GM21717 (cell line): ENCODE results near the gene SMARCA1.
"Not testable (repeated sequence)": the region's sequence is repeated elsewhere in the genome, so short reads cannot be mapped to it uniquely, and the experiment has no call there.

Source experiments
- ATAC-seq: cut with Tn5 transposase; IDR thresholded peaks from one replicate; pipeline ENCODE4 v1.9.1; 2021; ENCODE audit warnings: mild to moderate bottlenecking, moderate library complexity; ENCODE audit not compliant: unreplicated experiment

The SMARCA1 gene, protein sequence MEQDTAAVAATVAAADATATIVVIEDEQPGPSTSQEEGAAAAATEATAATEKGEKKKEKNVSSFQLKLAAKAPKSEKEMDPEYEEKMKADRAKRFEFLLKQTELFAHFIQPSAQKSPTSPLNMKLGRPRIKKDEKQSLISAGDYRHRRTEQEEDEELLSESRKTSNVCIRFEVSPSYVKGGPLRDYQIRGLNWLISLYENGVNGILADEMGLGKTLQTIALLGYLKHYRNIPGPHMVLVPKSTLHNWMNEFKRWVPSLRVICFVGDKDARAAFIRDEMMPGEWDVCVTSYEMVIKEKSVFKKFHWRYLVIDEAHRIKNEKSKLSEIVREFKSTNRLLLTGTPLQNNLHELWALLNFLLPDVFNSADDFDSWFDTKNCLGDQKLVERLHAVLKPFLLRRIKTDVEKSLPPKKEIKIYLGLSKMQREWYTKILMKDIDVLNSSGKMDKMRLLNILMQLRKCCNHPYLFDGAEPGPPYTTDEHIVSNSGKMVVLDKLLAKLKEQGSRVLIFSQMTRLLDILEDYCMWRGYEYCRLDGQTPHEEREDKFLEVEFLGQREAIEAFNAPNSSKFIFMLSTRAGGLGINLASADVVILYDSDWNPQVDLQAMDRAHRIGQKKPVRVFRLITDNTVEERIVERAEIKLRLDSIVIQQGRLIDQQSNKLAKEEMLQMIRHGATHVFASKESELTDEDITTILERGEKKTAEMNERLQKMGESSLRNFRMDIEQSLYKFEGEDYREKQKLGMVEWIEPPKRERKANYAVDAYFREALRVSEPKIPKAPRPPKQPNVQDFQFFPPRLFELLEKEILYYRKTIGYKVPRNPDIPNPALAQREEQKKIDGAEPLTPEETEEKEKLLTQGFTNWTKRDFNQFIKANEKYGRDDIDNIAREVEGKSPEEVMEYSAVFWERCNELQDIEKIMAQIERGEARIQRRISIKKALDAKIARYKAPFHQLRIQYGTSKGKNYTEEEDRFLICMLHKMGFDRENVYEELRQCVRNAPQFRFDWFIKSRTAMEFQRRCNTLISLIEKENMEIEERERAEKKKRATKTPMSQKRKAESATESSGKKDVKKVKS

DNA sequence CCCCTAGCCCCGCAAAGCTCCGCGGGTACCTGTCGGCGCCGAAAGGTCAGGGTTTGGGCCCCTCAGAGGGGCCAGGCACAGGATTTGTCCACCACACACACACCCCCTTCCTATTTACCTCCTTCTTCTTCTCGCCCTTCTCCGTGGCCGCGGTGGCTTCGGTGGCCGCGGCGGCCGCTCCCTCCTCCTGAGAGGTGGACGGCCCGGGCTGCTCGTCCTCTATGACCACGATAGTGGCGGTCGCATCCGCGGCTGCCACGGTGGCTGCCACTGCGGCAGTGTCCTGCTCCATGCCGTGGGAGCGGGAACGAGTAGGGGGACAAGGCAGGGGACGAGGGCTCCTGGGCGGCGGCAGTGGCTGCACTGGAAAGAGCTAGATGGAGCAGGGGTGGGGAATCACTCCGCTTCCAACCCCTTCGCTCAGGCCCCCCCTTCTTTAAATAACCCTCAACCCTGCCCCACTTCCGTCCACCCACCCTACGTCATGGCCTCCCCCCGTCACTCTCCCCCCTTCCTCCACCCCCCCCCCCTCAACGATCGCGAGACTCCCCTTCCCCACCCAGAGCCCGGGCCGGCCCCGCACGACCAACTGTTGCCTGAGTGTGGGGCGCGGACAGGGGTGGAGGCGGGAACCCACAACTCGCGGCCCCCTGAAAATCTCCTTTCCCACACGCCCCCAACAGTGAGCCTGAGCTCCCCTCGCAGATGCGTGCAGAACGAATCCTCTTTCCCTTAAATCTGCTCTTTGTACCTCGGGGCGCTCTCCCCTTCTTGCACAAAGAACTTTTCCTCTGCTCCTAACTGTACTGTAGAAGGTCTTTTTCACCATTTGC, at the start of gene SMARCA1:
SMARCA1 (minus strand) TSS at position 412 of the 833 bp plus-strand sequence; CDS start at position 292, 120 bp downstream.
- ATAC-seq, result no peak

- no peak for ATAC-seq
Measured at GRCh38 chrX:129572422-129572821, 49.1 kb upstream of the SMARCA1 start.

GRCh38 chrX:129568349-129568748, 45.1 kb upstream of the SMARCA1 start:
- ATAC-seq, result no peak

DNA sequence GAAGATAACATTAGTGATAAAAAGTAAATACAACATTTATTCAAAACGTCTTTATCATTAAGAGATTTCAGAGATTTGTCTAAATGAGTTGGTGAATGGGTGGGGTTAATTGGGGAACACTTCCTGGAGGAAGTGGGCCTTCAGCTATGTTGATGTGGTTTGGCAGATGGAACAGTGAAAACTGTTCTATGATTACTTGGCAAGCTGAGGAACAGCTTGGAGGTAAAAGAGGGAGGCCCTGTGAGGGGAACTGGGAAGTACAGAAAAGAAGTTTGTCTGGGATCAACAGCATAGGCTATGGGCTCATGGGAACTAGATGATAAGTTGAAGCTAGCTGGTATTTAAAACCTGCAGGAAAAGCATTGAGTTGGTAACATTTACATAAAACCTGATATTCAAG, 42.8 kb upstream of the SMARCA1 start:
- no peak for ATAC-seq

DNA sequence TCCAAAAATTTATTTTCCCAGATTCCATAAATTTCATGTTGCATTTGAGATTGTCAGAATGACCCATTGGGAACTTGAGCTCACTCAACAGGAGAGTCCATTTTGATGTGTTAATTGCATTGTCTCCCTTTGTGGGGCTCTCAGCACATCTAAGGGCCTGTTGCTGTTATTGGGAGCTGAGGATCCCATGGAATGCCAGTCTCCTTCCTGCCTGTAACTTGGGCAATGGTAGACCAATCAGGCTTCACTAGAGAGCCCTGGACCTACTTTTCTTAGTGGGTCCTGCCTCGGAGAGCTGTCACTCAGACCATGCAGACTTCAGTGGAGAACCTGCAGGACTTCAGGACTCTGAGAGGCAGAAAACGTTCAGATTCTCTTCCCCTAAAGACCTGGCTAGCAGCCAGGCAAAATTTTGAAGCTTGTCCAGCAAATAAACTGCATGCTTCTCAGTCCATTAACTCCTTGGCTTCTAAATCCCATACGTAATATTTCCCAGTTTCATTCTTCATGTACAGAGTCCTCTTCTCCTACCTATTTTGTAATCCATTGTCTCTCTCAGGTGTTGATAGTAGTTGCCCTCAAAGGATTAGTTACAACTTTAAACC, 41.9 kb upstream of the SMARCA1 start:
- no peak for ATAC-seq

GRCh38 chrX:129564345-129564744, 41.1 kb upstream of the SMARCA1 start:
- not testable (repeated sequence) for ATAC-seq

GRCh38 chrX:129561453-129561852, 38.2 kb upstream of the SMARCA1 start:
- ATAC-seq, result no peak

GRCh38 chrX:129559783-129560182, 36.5 kb upstream of the SMARCA1 start:
- ATAC-seq, result no peak

- ATAC-seq, result no peak
Measured at GRCh38 chrX:129557844-129558480, 34.7 kb upstream of the SMARCA1 start.

DNA sequence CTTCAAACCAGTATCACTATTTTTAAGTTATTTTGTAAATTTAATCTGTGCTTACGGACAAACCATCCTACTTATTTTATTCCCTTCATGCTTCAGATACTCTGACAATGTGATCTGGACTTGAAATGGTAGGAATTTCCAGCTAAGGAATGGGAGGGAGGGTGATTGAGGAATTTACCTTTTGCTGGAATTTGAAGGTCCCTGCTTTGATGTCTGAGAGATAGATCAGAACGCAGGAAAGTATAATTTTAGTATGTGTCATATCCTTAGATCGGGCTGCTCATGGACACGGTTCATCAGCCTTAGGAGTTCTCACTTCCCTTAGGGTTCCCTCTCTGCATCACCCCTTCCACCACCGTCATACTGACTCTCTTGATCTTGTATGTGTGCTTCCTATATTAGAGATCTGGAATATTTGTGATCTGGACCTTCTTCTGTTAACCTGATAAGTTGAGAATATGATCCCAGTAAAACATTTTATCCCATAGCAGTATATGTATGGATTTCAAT, 33.6 kb upstream of the SMARCA1 start:
- no peak for ATAC-seq

DNA sequence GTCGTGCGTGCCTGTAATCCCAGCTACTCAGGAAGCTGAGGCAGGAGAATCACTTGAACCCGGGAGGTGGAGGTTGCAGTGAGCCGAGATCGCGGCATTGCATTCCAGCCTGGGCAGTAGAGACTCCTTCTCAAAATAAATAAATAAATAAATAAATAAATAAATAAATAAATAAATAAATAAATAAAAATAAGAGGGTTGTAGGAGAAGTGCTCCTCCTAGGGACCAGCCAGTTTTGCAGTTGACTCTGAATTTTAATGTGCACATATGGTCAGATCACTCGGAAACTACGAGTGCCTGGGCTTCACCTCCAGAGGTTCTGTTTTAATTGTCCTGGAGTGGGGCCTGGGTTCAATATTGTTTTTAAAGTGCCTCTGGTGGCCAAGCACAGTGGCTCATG, 31.5 kb upstream of the SMARCA1 start:
- not testable (repeated sequence) for ATAC-seq

GRCh38 chrX:129553619-129554288, 30.5 kb upstream of the SMARCA1 start:
- peak; percentile 99 for ATAC-seq

GRCh38 chrX:129549124-129549523, 25.8 kb upstream of the SMARCA1 start:
- ATAC-seq, result no peak

DNA sequence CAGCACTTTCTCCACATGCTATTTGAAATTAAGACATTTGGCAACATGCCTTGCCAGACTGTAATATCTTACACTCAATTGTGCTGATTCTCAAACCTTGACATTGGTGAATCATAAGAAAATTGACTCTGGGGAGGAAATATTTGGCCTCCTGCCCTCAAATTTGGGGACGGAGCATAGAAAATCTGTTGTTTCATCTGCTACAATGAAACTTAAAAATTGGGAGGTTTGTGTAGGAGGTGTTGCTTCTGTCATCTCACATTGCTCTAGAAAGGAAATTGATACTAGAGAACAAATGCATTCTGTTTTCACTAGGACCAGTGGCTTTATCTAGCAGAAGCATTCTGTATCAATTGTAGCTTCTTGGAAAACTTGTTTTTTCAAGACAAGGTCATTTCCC, 22.1 kb upstream of the SMARCA1 start:
- no peak for ATAC-seq

- ATAC-seq, result no peak
Measured at GRCh38 chrX:129544780-129545179, 21.5 kb upstream of the SMARCA1 start.

DNA sequence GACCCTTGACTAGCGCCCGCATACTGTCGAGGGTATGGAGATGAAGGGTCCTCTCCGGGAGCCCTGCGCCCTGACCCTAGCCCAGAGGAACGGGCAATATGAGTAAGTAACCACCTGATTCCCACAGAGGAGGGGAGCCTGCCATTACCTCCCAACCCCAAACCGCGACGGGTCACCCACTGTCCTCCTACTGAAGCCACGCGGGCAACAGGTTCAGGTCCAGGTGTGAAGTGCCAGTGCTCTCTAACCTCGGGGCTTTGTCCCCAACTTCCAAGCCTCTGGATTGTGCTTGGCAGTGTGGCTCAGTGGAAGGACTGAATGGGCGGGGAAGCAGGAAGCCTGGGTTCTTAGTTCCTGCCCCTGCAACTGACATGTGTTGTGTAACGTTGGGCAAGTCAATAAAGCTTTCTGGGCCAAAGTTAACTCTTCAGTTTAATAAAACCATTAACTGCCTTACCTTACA, 17.5 kb upstream of the SMARCA1 start:
- ATAC-seq, result peak; percentile 34

DNA sequence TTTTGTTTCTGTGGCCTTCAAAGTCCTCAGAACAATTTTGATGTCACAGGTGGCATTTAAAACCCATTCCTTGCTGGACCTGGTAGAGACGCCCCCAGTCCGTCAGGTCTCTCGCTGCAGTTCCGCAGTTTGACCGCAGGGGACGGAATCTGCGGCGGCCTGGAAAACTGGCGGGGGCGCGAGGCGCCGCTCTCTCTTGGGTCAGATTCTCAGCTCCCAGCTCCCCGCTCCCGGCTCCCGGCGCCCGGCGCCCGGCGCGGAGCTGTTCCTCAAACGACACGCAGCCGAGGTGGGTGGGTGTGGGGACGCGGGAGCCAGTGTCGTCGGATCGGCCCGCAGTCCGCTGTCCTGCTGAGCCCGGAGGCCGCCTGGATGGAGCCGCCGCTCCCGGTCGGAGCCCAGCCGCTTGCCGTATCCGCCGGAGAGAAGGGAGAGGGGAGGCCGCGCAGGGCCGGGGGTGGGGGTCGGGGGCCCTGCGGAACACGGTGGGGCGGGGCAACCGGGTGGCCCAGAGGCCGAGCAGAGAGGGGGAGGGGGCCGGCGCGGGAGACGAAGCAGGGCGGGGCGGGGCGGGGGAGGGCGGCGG, 16.9 kb upstream of the SMARCA1 start, which contains the start of gene OCRL:
OCRL (plus strand) TSS at position 192 of the 586 bp plus-strand sequence; CDS start at position 373, 181 bp downstream.
- peak; percentile 97 for ATAC-seq
